Forelimb muscle (tissue), 1 donor: ENCODE results near the gene CEP55. TPM values are rescaled to one million over a fixed set of nuclear protein-coding genes. Genes with fewer than 3 reads are reported as not detected.

Source experiments
- DNase-seq: peaks from one replicate; pipeline ENCODE4 v3.0.0-alpha.2; 2013; ENCODE audit warnings: low read depth
- polyA plus RNA-seq: library from polyadenylated mRNA; unstranded; fragments of 120-200 nt; gene quantifications from one replicate; pipeline ENCODE4 v1.2.1, GENCODE V29; 2013; ENCODE audit not compliant: insufficient read length

CEP55 gene
- polyA plus RNA-seq, 1 donor: 6.2 TPM

- DNase-seq: no peak
These were observed 27.0 kb upstream of the CEP55 start for GRCh38 chr10:93469454-93469853.

- no peak for DNase-seq
These were observed 25.2 kb upstream of the CEP55 start for GRCh38 chr10:93471110-93471651.

- no peak for DNase-seq
These were observed 23.3 kb upstream of the CEP55 start for GRCh38 chr10:93473161-93473560.

- no peak for DNase-seq
These were observed 22.5 kb upstream of the CEP55 start for GRCh38 chr10:93473804-93474472.

- DNase-seq: no peak
These were observed 21.2 kb upstream of the CEP55 start for GRCh38 chr10:93475227-93475626.

GRCh38 chr10:93475871-93476270 is 20.5 kb upstream of the CEP55 start:
- DNase-seq: no peak

- DNase-seq: no peak
These were observed 19.7 kb upstream of the CEP55 start for GRCh38 chr10:93476756-93477155.

- no peak for DNase-seq
These were observed 17.5 kb upstream of the CEP55 start for GRCh38 chr10:93478873-93479272.

GRCh38 chr10:93481637-93482144 is 14.7 kb upstream of the CEP55 start:
- DNase-seq: no peak

GRCh38 chr10:93482145-93482834 is 14.1 kb upstream of the CEP55 start, which contains the start of gene MYOF:
Gene MYOF, minus strand, starts transcription at chr10:93482334. Its CDS starts 140 bp downstream, at chr10:93482194.
- peak; percentile 83 for DNase-seq

- DNase-seq: no peak
These were observed 10.7 kb upstream of the CEP55 start for GRCh38 chr10:93485690-93486089.

GRCh38 chr10:93488956-93489528 is 7.4 kb upstream of the CEP55 start:
- DNase-seq: no peak

GRCh38 chr10:93491602-93492121 is 4.8 kb upstream of the CEP55 start:
- DNase-seq: no peak

- no peak for DNase-seq
These were observed 3.2 kb upstream of the CEP55 start for GRCh38 chr10:93493162-93493561.

GRCh38 chr10:93494494-93494893 is 1.9 kb upstream of the CEP55 start:
- DNase-seq: no peak

- DNase-seq: no peak
These were observed 624 bp upstream of the CEP55 start for GRCh38 chr10:93495654-93496321.

GRCh38 chr10:93498166-93498565 is 1.8 kb downstream of the CEP55 start:
- DNase-seq: no peak

- DNase-seq: no peak
These were observed 5.2 kb downstream of the CEP55 start for GRCh38 chr10:93501650-93502049.

- DNase-seq: no peak
These were observed 6.7 kb downstream of the CEP55 start for GRCh38 chr10:93503075-93503474.

- DNase-seq: no peak
These were observed 8.7 kb downstream of the CEP55 start for GRCh38 chr10:93505075-93505474.

- no peak for DNase-seq
These were observed 13.4 kb downstream of the CEP55 start for GRCh38 chr10:93509816-93510215.

- no peak for DNase-seq
These were observed 16.2 kb downstream of the CEP55 start for GRCh38 chr10:93512565-93512964.
